Stimulated activated CD8-positive, alpha-beta memory T cell treated with anti-CD3 and anti-CD28 coated beads, Interleukin-15, amount 100 ng/mL, for 24 hours (primary cell): ENCODE results near the gene IL9R.
"Not testable (repeated sequence)": the region's sequence is repeated elsewhere in the genome, so short reads cannot be mapped to it uniquely, and the experiment has no call there.

ENCODE experiments used
- DNase-seq: peaks from one replicate; pipeline ENCODE4 v3.0.0-alpha.2; 2020; ENCODE audit warnings: low read depth

The IL9R gene, protein sequence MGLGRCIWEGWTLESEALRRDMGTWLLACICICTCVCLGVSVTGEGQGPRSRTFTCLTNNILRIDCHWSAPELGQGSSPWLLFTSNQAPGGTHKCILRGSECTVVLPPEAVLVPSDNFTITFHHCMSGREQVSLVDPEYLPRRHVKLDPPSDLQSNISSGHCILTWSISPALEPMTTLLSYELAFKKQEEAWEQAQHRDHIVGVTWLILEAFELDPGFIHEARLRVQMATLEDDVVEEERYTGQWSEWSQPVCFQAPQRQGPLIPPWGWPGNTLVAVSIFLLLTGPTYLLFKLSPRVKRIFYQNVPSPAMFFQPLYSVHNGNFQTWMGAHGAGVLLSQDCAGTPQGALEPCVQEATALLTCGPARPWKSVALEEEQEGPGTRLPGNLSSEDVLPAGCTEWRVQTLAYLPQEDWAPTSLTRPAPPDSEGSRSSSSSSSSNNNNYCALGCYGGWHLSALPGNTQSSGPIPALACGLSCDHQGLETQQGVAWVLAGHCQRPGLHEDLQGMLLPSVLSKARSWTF

DNA sequence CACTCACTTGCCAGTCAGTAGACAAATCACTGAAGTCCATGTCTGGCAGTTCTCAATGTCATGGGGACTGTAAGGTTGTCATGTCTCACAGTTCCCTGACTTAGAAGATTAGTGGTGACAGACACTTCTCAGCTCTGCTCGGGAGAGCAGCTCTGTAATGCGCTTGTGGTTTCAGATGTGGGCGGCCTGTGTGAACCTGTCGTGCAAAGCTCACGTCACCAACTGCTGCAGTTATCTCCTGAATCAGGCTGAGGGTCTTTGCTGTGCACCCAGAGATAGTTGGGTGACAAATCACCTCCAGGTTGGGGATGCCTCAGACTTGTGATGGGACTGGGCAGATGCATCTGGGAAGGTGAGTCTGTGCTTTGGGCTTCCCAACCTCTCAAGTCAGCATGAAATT is at the start of gene IL9R:
TSS of gene IL9R (plus strand) at position 261 of the 400 bp plus-strand sequence. CDS start at position 325, 64 bp downstream.
- no peak for DNase-seq

DNA sequence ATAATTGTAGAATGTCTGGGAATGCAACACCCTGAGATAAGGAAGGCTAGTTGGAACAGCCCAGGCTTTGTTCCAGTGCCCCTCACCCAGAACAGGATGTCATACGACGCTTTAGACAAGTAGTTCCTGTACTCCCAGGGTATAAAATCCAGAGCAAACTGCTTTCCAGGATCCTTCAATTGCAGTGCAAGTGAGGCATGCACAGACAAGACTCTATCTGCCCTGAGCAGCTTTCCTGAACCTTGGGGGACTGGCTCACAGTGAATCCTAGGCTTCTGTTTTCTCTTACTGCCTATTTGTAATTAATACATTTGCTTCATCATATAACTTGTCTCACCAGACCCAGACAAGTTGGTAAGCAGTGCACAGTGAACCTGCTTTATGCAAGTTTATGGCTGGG is 48.4 kb upstream of the IL9R start:
- DNase-seq, result no peak

DNA sequence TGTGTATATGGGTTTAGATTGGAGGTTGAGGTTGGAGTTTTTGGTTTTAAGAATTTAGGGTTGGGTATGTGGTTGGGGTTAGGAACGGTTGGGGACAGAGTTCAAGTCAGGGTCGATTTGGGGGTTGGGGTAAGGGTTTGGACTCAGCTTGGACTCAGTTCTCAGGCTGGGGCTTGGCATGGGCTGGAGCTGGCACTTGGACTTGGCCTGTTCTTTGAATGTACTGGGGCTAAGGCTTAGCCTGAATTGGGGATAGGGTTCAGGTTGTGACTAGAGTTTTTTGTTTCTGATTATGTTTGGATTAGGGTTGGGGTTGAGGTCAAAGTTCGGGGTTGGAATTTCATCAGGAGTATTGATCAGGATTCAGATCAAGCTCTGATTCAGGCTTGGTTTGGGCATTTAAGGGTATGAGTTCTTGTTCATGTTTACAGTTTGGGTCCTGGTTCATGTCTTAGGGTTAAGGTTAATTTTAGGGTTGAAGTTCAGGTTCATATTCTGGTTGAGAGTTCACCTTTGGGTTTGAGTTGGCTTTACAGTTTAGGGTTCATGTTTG is 46.2 kb upstream of the IL9R start:
- DNase-seq, result no peak

DNA sequence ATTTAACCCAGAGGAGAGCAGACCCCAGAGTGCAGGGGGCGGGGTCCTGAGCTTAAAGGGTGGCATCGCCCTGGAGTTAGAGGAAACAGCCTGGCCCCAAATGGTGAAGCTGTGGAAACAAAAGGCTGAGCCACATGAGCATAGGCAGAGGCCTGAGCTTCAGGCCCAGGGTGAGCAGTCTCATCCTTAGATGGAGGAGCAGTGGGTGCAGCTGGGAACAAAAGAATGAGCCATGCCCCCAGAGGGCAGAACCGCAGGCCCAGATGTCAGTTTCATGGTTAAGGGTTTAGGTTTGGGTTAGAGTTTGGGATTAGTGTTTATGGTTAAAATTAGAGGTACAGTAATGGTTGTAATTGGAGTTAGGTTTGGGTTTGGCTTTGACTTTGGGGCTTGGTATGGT is 44.4 kb upstream of the IL9R start:
- DNase-seq, result no peak

DNA sequence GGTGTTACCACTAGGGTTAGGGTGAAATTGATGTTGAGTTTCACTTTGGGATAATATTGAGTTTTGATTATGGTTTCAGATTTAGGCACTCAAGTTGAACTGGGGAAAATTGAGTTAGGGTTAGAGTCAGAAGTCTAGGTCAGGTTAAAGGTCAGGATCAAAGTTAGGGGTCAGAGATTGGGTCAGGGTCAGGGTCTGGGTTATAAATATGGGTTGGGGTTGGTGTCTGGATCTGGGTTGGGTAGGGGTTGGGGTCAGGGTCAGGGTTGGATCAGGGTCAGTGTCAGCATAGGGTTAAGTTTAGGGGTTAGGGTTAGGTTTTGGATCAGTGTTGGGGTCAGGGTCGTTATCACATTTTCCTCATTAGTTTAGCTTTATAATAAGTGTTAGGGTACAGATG is 42.7 kb upstream of the IL9R start:
- DNase-seq, result no peak

DNA sequence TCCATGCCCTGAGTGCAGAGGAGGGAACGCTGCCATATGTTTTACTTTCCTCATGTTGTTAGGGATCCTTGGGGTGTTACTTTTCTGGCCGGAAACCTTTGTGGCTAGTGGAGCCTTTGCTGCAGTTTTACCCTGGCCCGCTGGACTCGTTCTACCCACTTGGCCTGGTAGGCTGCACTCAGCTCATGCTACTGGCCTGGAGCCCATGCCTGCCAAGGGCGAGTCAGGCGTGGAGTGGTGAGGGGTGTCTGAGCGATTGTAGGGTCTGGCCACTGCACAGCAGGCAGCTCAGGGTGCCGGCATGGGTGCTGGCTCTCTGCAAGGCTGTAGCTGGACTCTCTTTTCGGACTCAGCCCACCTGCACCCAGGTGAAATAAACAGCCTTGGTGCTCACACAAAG is 41.4 kb upstream of the IL9R start:
- no peak for DNase-seq

DNA sequence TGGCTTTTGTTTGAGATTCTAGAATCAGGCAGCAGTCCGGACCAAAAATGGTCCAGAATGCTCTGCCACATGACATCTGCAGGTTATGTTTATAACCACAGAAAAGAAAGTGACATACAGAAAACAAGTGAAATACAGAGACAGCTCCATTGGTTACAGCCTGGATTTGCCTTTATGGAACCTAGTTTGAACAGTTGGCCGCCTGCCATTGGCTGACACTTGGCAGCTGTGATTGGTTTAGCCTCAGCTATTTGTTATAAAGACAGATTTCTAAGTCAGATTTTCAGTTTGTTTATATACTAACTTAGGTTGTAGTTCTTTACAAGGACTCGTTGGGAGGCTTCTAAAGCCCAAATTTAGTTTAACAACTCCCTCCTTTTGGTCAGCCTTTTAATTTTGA is 40.8 kb upstream of the IL9R start:
- no peak for DNase-seq

DNA sequence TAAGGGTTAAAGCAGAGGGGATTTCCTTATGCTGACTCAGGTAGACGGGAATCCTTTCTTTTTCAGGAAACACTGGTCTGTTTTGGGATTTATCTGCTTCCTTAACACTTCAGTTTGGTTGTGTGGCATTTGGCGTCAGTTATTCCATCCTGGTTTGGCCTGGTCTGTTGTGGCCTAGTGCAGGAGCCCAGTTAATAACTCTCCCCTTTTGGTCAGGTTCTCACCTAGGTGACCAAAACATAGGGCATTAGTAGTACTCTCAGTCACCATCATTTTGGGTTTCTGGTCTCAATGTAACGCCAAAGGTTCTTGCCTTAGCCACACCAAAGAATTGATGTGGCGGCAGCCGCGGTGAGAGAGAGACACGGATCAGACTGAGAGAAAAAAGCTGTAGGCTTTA is 39.7 kb upstream of the IL9R start:
- DNase-seq, result no peak

DNA sequence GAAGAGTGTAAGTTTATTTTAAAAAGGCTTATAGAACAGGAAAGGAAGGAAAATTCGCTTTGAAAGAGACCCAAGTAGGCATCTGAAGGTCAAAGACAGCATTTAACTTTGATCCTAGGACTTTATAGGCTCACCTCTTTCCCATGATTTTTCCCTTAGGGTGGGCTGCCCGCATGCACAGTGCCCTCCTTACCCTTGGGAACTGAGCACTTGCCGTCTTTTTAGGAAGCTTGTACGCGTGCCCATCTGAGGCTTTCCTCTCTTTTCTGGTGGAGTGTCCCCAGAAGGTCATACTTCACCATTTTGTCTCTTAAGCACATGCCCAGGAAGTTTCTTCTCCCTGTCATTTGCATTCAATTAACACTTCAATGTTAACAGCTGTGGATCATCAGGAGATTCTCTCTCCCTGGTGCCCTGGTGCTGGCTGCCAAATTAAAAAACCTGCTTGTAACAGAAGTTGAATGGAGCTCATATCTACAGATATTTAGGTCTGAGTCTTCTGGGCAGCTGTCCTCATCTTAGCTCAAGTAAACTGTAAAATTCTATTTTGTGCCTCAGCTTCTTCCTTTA is 38.4 kb upstream of the IL9R start:
- DNase-seq, result no peak

DNA sequence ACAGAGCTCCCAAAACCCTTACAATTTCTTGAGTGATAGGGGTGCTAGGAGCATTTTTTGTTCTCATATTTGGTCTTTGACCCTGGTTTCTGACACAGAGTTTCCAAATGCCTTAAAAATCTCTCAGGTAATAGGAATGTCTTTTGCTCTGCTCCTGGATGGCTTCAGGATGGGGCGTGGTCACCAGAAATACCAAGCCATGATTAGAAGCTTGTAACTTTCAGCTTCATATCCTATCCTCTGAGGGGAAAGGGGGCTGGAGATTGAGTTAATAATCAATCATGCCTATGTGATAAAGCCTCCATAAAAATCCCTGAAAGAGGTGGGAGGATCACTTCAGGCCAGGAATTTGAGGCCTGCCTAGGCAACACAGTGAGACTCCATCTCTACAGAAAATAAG is 34.6 kb upstream of the IL9R start:
- DNase-seq, result no peak

DNA sequence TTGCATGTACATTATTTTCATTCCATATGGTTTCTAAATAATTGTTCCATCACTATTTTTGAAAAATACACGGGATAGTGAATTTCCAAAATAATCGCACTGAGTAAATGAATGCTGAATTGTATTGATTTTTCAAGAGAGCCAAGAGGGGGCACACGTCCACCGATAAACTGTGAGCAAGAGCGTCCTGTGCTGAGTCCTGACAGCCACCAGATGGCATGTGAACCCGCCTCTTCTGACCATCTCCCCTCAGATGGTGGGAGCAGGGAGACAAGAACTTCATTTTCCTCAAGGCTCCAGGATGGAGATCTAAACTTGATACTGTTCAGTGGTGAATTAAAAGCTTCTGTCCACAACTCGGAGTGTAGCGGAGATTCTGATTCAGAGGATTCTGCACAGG is 30.6 kb upstream of the IL9R start:
- DNase-seq, result no peak

DNA sequence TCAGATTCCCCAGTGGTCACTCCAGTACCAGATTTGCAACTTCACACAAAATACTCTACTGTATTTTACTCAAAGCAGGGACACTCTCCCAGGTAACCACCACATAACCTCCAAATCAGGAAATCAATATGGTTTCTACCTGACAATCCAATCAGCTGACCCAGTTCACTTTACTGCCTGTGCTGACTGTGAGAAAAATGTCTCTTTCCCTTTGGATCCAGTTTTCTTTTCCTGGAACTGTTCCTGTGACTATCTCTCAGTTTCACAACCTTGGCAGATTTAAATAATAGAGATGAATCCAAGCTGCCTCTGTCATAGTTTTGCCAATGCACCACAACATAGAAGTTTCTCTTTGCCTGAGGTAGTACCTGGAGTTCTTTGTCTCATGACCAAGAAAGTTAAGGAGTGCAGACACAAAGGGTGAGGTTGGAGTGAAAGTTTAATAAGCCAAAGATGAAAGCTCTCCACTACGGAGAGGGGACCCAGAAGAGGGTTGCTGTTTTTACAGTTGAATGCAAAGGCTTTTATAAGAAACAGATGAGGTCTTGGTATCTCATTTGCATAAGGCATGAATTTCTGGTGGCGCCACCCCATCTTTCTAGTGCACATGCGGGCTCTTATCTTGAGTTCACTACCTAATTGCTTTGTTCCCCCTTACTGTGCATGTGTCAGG is 29.7 kb upstream of the IL9R start:
- no peak for DNase-seq

DNA sequence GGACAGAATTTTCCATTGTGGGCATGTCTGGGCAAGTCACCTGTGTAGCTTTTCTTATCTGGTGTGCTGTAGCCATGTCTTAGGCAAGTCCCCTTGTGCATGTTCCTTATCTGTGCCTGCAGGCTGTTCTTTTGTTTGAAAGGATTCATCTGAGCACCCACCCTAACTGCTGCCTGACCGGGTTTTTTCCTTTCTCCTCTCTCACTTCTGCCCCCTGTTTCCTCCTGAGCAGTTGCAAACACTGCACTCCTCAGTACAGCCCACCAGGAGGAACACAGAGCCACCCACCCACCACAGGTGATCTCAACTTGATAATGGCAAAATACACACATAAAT is 29.2 kb upstream of the IL9R start:
- no peak for DNase-seq

DNA sequence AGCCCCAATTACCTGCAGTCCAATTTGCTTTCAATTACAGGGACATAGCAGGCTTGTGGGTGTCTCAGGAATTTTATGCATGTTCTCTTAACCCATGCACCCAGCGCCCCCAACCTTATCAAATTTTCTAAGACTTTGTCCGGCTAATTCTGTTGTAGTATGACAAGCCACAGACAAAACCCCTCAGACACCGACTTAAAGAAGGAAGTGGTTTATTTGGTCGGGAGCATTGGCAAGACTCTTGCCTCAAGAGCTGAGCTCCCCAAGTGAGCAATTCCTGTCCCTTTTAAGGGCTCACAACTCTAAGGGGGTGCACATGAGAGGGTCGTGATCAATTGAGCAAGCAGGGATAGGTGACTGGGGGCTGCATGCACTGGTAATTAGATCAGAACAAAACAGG is 28.7 kb upstream of the IL9R start:
- no peak for DNase-seq

DNA sequence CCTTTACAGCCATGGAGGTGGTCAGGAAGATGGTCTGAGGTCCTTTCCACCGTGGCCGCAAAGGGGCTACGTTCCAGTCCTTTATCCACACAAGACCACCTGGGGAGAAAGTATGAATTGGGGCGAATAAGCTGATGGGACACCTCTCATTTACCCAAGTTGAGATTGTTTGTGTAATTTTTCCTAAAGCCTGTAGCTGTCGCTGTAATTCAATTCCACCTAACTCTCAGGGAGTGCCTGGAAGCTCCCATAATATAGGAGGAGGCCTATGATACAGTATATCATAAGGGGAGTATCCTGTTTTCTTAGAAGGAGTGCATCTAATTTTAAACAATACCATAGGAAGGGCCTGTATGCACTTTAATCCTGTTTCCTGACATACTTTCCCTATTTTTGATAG is 25.8 kb upstream of the IL9R start:
- DNase-seq, result not testable (repeated sequence)

DNA sequence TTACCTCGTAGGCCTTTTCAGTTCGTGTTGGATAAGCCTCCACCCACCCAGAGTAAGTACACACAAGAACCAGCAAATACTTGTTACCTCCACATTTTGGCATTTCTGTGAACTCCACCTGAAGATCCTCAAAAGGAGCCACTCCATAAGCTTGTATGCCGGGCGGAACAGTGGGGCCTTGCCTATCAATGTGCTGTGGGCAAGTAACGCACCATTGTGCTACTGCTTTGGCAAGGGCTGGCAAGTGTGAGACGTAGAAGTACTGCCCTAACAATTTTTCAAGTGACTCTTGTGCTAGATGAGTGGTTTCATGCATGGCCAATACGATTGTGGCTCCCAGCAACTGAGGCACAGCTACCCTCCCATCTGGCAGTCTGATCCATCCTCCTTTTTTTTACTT is 25.3 kb upstream of the IL9R start:
- DNase-seq, result not testable (repeated sequence)

DNA sequence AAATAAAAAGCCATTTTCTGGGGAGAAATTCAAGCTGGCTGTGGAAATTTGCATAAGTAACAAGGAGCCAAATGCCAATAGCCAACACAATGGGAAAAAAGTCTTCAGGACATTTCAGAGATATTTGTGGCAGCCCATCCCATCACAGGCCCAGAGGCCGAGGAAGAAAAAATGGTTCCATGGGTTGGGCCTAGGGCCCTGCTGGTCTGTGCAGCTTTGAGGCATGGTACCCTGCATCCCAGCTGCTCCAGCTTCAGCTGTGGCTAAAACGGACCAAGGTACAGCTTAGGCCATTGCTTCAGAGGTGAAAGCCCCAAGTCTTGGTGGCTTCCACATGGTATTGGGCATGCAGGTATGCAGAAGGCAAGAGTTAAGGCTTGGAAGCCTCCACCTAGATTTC is 14.2 kb upstream of the IL9R start:
- DNase-seq, result no peak

DNA sequence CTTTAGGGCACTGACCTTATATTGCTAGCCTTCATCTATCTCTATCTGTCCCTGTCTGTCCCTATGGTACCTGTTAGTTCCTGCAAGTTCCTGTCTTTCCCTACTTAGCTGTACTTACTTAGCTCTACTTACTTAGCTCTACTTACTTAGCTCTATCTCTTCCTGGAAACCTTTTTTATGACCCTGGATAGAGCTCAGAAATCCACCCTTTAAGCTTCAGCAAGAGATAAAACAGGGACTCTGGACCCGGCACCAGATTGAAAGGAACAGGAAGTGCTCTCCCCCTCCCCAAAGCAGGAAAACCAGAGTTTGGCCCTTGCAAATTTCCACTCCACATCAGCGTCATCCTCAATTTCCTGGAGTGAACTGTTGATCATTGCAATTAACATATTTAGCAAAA is 12.3 kb upstream of the IL9R start:
- no peak for DNase-seq

DNA sequence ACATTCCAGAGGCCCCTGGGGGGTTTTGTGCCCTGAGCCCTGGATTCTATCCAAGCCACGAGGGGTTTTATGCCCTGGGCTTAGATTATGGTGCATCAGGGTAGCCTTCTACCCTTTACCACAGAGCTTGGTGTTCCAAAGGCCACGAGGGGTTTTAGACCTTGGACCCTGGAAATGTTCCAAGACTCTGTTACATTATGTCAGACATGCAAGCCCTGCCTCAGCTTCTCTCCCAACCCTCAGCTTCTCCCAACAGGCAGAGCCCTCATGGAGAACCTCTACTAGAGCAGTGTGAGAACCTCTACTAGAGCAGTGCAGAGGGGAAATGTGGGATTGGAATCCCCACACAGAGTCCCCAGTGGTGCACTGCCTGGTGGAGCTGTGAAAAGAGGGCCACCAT is 10.5 kb upstream of the IL9R start:
- DNase-seq, result not testable (repeated sequence)

DNA sequence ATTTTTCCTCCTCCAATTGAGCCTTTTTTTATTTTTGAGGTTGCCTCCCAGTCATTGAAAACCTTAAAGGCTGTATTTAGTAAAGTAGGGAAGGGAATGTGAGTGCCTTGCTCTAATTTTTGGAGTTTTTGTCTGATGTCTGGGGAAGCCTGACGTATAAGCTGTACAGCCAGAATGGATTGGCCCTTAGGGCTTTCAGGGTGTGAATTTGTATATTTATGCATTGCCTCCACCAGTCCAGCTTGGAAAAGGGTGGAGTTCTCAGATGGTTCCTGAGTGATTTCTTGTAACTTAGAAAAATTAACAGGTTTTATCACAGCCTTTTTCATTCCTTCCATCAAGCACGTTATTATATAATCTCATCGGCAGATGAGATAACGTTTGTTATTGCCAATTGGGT is 8.6 kb upstream of the IL9R start:
- no peak for DNase-seq

DNA sequence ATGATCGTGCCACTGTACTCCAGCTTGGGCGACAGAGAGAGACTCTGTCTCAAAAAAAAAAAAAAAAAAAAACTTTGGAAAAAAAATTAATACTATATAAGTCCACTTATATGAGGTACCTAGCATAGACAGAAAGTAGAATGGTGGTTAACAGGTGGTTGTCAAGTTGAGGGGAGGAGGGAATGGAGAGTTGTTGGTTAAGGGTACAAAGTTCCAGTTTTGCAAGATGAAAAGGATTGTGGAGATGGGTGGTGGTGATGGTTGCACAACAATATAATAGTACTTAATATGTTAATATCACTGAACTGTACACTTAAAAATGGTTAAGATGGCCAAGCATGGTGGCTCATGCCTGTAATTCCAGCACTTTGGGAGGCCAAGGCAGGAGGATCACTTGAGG is 4.1 kb upstream of the IL9R start:
- no peak for DNase-seq

DNA sequence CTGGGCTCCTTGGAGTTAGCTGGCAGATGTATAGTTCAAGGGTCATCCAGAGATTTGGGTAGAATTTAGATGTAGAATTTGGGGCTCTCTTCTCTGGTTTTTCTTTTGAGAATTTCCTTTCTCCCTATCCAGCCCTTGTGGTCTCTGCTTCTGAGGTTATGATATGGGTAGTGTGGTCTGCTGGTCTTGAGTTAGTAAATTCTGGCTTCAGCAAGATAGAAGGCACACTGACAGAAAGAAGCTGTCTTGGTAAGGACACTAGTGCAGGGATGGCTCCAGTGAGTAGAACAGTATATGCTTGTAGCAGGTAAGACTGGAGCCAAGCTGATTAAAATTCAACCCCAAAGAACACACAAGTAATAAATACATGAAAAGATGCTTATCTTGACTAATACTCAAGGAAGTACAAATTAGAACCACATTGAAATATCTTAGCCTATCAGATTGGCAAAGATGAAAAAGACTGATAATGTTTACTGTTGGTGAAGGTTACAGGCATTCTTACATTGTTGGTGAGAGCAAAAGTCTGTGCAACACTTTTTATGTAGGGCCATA is 2.1 kb upstream of the IL9R start:
- DNase-seq, result no peak

DNA sequence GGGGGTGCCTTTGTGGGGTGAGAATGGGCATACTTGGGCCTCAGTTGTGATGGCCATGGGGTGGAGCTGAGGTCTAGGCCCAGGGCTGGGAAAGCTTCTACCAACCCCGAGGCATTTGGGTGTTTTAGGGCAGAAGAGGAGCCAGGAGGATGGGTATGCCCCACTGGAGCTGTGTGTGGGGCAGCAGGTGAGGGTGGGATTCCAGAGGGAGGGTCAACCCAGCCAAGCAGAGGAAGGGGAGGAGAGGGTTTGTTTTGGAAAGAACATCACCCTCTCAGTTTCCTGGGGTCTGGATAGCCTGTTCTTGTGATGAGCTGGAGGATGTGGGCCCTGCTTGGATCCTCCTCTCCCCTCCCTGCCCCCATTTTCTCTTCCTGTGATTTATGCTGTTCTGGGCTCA is 620 bp downstream of the IL9R start:
- DNase-seq, result no peak
